Measurements from ENCODE around the gene NEU4.
A peak's percentile ranks its signal among the peaks of the same experiment; 100 is the strongest.

Gene NEU4

GRCh38 chr2:241854342-241855244 is 45.6 kb downstream of the NEU4 start:
- DNase-seq: no peak

- no peak for DNase-seq
These were observed 46.4 kb downstream of the NEU4 start for GRCh38 chr2:241855245-241855887.

DNA sequence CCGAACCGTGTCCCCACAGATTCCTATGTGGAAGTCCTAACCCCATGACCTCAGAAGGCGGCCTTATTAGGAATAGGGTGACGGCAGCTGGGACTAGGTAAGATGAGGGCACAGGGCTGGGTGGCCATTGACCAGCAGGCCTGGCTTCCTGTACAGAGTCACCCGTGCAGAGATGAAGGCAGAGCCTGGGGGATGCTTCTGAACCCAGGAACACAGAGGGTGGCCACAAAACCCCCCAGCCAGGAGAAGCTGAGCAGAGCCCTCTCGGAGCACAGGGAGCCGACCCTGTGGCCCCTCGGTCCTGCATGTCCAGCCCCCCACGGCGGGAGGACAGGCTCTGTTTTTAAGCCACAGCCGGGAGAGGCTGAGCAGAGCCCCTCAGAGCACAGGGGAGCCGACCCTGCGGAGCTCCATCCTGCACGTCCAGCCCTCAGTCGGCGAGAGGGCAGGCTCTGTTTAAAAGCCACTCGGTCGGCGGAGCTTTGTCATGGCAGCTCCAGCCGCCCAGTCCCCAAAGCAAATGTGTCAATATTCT is 47.0 kb downstream of the NEU4 start:
- DNase-seq: no peak

DNA sequence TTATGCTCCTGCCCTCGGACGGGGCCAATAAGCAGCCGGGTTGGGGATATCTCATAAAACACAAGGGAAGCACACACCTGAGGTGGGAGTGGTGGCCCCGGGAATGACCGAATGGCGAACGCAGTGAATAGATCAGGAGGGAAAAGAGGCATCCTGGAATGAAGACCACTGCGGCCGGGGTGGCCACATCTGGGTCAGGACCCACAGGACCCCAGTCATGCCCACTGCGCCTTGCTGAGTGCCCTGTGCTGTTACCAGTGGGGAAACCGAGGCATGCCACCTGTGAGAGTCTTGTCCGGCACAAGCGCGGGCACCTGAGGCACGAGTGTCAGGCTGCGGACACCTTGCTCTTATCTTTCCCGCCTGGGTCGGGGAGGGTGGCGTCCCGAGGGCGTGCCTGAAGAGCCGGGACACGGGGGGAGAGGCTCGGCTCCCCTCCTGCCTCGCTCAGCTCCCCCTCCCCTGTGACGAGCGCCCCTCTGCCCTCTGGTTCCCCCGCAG is 48.1 kb downstream of the NEU4 start:
- DNase-seq: no peak

- DNase-seq: no peak
These were observed 48.7 kb downstream of the NEU4 start for GRCh38 chr2:241857572-241858121.

- DNase-seq: no peak
These were observed 49.4 kb downstream of the NEU4 start, which contains the start of gene PDCD1 for GRCh38 chr2:241858206-241859016. Gene PDCD1 (minus strand): TSS chr2:241858894. CDS start chr2:241858838, 56 bp downstream.

GRCh38 chr2:241859017-241859435 is 50.0 kb downstream of the NEU4 start:
- DNase-seq: no peak

GRCh38 chr2:241859436-241860183 is 50.6 kb downstream of the NEU4 start:
- no peak for DNase-seq

- DNase-seq: no peak
These were observed 51.4 kb downstream of the NEU4 start for GRCh38 chr2:241860184-241861078.

DNA sequence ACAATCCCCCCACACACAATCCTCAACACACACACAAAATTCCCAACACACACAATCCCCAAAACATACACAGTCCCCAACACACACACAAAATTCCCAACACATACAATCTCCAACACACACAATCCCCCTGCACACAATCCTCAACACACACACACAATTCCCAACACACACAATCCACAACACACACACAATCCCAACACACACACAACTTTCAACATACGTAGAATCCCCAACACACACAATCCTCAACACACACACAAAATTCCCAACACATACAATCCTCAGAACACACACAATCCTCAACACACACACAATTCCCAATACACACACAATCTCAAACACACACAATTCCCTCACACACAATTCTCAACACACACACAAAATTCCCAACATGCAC is 52.3 kb downstream of the NEU4 start:
- no peak for DNase-seq

GRCh38 chr2:241862093-241862492 is 53.1 kb downstream of the NEU4 start:
- DNase-seq: no peak

DNA sequence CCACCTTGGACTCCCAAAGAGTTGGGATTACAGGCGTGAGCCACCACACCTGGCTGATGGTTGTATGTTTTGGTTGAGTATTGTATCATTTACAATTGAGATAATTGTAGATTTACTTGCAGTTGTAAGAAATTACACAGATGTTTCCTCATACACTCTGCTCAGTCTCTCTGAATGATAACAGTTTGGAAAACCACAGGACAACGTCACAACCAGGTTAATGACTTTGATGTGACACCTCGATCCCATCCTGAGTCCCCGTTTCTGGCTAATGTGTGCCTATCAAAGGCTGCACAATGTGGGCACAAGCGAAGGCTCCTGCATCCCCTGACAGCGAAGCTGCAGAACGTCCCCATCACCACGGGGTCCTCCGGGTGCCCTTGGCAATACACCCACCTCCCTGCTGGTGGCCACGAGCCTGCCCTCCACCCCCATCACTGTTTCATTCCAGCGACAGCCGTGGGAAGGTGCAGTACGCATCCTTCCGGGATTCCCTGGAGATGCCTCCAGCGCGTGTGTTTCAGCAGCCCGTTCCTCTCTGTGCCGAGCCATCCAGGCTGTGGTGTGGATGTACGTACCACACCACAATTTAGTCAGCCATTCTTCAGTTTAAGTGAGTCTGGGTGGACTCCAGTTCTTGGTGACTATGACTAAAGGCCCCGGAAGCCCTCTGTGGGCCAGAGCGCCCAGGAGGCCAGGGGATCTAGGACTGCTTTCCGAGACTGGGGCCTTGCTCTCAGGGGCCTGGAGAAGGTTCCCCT is 54.0 kb downstream of the NEU4 start:
- DNase-seq: no peak

DNA sequence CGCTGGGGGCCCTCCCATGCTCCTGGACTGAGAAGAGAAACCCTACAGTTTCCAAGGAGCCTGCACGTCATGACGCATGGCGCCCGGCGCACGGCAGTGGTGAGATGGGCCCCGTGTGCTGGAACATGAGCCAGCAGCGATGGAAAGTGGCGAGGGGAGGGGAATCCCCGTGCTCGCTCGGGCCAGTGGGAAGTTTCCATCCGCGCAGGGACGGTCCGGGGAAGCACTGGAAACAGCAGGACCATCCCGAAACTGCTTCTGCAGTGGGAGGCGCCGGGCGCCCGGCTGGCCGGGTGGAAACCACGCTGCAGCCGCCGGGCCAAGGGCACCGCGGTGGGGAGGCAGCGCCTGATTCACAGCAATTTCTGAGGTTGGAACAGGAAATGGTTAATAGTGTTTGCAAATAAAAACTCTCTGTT is 54.6 kb downstream of the NEU4 start:
- peak; percentile 34 for DNase-seq

DNA sequence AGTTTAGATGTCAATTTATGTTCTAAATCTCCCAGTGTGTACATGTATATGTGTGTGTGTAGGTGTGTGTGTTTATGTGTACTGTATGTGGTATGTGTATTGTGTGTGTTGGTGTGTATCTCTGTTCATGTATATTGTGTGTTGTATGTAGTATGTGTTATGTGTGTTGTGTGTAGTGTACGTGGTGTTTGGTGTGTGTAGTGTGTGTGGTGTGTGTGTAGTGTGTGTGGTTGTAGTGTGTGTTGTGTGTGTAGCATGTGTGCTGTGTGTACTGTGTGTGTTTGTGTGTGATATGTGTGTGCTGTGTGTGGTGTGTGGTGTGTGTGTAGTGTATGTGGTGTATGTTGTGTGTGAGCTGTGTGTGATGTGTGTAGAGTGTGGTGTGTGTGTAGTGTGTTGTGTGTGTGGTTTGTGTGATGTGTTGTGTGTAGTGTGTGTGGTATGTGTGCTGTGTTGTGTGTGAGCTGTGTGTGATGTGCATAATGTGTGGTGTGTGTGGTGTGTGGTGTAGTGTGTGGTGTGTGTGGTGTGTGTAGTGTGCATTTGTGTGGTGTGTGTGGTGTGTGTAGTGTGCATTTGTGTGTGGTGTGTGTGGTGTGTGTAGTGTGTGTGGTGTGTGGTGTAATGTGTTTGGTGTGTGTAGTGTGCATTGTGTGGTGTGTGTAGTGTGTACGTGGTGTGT is 55.3 kb downstream of the NEU4 start:
- no peak for DNase-seq

GRCh38 chr2:241864850-241865213 is 55.8 kb downstream of the NEU4 start:
- DNase-seq: no peak

- no peak for DNase-seq
These were observed 56.5 kb downstream of the NEU4 start for GRCh38 chr2:241865416-241865956.

GRCh38 chr2:241865957-241866789 is 57.2 kb downstream of the NEU4 start:
- no peak for DNase-seq
